Ovary (tissue), 3 donors: ENCODE results near the gene COL23A1.

Experiments
- EP300 ChIP-seq: sonication (generic); formaldehyde crosslinking; IDR thresholded peaks from one replicate; pipeline ENCODE4 v1.6.1; 2017; ENCODE audit warnings: antibody characterized with exemption
- POLR2A ChIP-seq: fragments of 450-650 bp; IDR thresholded peaks from one replicate; pipeline ENCODE4 v1.6.1; 2017; ENCODE audit warnings: antibody characterized with exemption, mild to moderate bottlenecking, moderate library complexity
- TF ChIP-seq, protein P1 (sequence below), 3 donors: fragments of 450-650 bp in 2 of 3; fragments of 200-600 bp in 1 of 3; IDR thresholded peaks; one replicate each; pipeline versions ENCODE4 v1.5.1 to v1.8.0; 2016 to 2022; ENCODE audit warnings: antibody characterized with exemption in 3 of 3, mild to moderate bottlenecking in 1 of 3
- donor health status: DM: no; HTN: no; CAD: no.

GRCh38 chr5:178341091-178341850 is 248.9 kb downstream of the COL23A1 start:
- no peak for TF ChIP-seq POLR2A
- TF ChIP-seq, protein P1, sequence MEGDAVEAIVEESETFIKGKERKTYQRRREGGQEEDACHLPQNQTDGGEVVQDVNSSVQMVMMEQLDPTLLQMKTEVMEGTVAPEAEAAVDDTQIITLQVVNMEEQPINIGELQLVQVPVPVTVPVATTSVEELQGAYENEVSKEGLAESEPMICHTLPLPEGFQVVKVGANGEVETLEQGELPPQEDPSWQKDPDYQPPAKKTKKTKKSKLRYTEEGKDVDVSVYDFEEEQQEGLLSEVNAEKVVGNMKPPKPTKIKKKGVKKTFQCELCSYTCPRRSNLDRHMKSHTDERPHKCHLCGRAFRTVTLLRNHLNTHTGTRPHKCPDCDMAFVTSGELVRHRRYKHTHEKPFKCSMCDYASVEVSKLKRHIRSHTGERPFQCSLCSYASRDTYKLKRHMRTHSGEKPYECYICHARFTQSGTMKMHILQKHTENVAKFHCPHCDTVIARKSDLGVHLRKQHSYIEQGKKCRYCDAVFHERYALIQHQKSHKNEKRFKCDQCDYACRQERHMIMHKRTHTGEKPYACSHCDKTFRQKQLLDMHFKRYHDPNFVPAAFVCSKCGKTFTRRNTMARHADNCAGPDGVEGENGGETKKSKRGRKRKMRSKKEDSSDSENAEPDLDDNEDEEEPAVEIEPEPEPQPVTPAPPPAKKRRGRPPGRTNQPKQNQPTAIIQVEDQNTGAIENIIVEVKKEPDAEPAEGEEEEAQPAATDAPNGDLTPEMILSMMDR (IDR thresholded peaks at IDR 0.05): no peak
- no peak for TF ChIP-seq EP300
